ENCODE data around the gene ITGAE. TPM values are rescaled to one million over a fixed set of nuclear protein-coding genes. Genes with fewer than 3 reads are reported as not detected.

The ITGAE gene
- total and polyA plus RNA-seq, 2 donors: 14.0 to 34.6 TPM

Other genes starting within 250 kb of the ITGAE start
- 5.1 TPM for gene TRPV3, start 243.4 kb downstream of the ITGAE start, total RNA-seq
- 0.80 TPM for gene TRPV3, start 243.4 kb downstream of the ITGAE start, polyA plus RNA-seq
- 4.5 TPM for gene TRPV1, start 191.8 kb downstream of the ITGAE start, total RNA-seq
- 4.0 TPM for gene TRPV1, start 191.8 kb downstream of the ITGAE start, polyA plus RNA-seq
- 12.6 TPM for gene SHPK, start 164.9 kb downstream of the ITGAE start, total RNA-seq
- gene SHPK, start 164.9 kb downstream of the ITGAE start, polyA plus RNA-seq: 8.0 TPM
- gene CTNS, start 164.4 kb downstream of the ITGAE start, total RNA-seq: 10.6 TPM
- gene CTNS, start 164.4 kb downstream of the ITGAE start, polyA plus RNA-seq: 13.8 TPM
- 64.2 TPM for gene TAX1BP3, start 132.6 kb downstream of the ITGAE start, total RNA-seq
- gene TAX1BP3, start 132.6 kb downstream of the ITGAE start, polyA plus RNA-seq: 129 TPM
- gene EMC6, start 132.4 kb downstream of the ITGAE start, total RNA-seq: 7.8 TPM
- 77.1 TPM for gene EMC6, start 132.4 kb downstream of the ITGAE start, polyA plus RNA-seq
- 1.3 TPM for gene P2RX5, start 105.0 kb downstream of the ITGAE start, total RNA-seq
- gene P2RX5, start 105.0 kb downstream of the ITGAE start, polyA plus RNA-seq: 1.0 TPM
- 2.2 TPM for gene HASPIN, start 77.3 kb downstream of the ITGAE start, total RNA-seq
- 0.08 TPM for gene HASPIN, start 77.3 kb downstream of the ITGAE start, polyA plus RNA-seq
- gene NCBP3, start 45.1 kb upstream of the ITGAE start, total RNA-seq: 42.0 TPM
- 21.2 TPM for gene NCBP3, start 45.1 kb upstream of the ITGAE start, polyA plus RNA-seq
- gene CAMKK1, start 91.9 kb upstream of the ITGAE start, total RNA-seq: 5.8 TPM
- 13.6 TPM for gene CAMKK1, start 91.9 kb upstream of the ITGAE start, polyA plus RNA-seq
- 19.6 TPM for gene P2RX1, start 115.3 kb upstream of the ITGAE start, total RNA-seq
- 126 TPM for gene P2RX1, start 115.3 kb upstream of the ITGAE start, polyA plus RNA-seq
- gene ATP2A3, start 163.2 kb upstream of the ITGAE start, total RNA-seq: 7.1 TPM
- 28.1 TPM for gene ATP2A3, start 163.2 kb upstream of the ITGAE start, polyA plus RNA-seq